ENCODE data around the gene RTN4RL2. TPM values are rescaled to one million over a fixed set of nuclear protein-coding genes. Genes with fewer than 3 reads are reported as not detected.

The RTN4RL2 gene
- total and polyA plus RNA-seq, 2 experiments from 2014 or later = 0.09 to 1.3 TPM

DNA sequence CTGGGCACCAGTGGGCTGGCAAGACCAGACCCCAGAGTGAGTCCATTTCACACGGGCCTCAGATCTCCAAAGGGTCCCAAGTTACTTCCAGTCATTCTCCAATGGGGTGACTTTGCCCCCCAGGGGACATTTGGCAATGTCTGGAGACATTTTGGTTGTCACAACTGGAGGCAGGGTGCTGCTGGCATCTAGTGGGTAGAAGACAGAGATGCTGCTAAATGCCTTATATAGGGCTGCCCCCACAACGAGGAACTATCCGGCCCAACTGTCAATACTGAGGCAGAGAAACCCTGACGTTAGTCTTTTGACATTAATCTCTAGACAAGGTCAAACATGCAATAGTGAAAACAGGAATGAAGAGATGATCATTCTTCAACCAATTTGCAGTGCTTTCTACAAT lies 6.4 kb downstream of the RTN4RL2 start:
- peaks cover 13% of the 10 kb centered on the region for H3K27me3 ChIP-seq
- H3K9me3 ChIP-seq (ENCODE audit: low read depth) = no peaks in the 10 kb centered on the region
- DNase-seq (ENCODE audit: low read depth in 1 of 2, low spot score in 1 of 2) = no peak
- TF ChIP-seq, protein P1, sequence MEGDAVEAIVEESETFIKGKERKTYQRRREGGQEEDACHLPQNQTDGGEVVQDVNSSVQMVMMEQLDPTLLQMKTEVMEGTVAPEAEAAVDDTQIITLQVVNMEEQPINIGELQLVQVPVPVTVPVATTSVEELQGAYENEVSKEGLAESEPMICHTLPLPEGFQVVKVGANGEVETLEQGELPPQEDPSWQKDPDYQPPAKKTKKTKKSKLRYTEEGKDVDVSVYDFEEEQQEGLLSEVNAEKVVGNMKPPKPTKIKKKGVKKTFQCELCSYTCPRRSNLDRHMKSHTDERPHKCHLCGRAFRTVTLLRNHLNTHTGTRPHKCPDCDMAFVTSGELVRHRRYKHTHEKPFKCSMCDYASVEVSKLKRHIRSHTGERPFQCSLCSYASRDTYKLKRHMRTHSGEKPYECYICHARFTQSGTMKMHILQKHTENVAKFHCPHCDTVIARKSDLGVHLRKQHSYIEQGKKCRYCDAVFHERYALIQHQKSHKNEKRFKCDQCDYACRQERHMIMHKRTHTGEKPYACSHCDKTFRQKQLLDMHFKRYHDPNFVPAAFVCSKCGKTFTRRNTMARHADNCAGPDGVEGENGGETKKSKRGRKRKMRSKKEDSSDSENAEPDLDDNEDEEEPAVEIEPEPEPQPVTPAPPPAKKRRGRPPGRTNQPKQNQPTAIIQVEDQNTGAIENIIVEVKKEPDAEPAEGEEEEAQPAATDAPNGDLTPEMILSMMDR (IDR thresholded peaks at IDR 0.05; ENCODE audit: low read depth, low read length) = no peak
- H3K4me3 ChIP-seq = no peak overlapping the region
- H3K36me3 ChIP-seq = no peaks in the 10 kb centered on the region
- no peak overlapping the region for H3K27ac ChIP-seq
- H3K4me1 ChIP-seq (ENCODE audit: low read depth) = no peaks in the 10 kb centered on the region

DNA sequence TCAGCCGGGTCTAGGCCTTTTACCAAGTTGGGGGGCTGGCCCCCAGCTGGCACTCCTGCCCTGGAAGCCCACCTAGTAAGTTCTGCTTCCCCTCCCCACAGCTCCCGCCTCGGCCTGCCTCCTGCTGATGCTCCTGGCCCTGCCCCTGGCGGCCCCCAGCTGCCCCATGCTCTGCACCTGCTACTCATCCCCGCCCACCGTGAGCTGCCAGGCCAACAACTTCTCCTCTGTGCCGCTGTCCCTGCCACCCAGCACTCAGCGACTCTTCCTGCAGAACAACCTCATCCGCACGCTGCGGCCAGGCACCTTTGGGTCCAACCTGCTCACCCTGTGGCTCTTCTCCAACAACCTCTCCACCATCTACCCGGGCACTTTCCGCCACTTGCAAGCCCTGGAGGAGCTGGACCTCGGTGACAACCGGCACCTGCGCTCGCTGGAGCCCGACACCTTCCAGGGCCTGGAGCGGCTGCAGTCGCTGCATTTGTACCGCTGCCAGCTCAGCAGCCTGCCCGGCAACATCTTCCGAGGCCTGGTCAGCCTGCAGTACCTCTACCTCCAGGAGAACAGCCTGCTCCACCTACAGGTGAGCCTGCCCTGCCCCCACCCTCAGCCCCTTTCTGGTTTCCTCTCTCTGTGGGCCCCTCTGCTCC lies 7.3 kb downstream of the RTN4RL2 start:
- Histone ChIP-seq H3K4me1 (ENCODE audit: low read depth) (no peaks in the 10 kb centered on the region), H3K27me3 (peaks cover 3% of the 10 kb centered on the region), H3K9me3 (ENCODE audit: low read depth) (no peaks in the 10 kb centered on the region), H3K27ac (no peak overlapping the region), H3K36me3 (no peaks in the 10 kb centered on the region), H3K4me3 (no peak overlapping the region)
- TF ChIP-seq, protein P1 (IDR thresholded peaks at IDR 0.05; ENCODE audit: low read depth, low read length) = no peak
- DNase-seq (ENCODE audit: low read depth in 1 of 2, low spot score in 1 of 2) = no peak

DNA sequence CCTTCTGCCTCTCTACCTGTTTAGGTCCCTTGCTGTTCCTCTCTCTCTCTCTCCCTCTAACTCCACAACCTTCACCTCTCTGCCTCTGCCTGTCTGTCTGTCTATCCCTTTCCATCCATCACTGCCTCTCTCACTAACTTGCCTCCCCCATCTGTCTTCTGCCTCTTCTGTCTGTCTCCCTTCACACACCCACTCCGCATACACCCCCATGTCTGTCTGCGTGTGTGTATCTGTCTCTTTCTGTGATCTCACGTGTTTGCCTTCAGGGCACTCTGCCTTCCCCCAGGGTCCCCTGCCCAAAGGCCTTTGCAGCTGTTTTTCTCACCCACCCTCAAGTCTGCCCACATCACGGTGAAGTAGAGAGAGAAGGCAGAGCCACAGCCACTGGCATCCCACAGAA lies 7.9 kb downstream of the RTN4RL2 start:
- TF ChIP-seq, protein P1 (IDR thresholded peaks at IDR 0.05; ENCODE audit: low read depth, low read length) = no peak
- H3K9me3 ChIP-seq (ENCODE audit: low read depth) = no peaks in the 10 kb centered on the region
- no peaks in the 10 kb centered on the region for H3K27me3 ChIP-seq
- H3K4me1 ChIP-seq (ENCODE audit: low read depth) = no peaks in the 10 kb centered on the region
- DNase-seq (ENCODE audit: low read depth in 1 of 2, low spot score in 1 of 2) = no peak
- H3K36me3 ChIP-seq = no peaks in the 10 kb centered on the region
- no peak overlapping the region for H3K4me3 ChIP-seq
- H3K27ac ChIP-seq = no peak overlapping the region

DNA sequence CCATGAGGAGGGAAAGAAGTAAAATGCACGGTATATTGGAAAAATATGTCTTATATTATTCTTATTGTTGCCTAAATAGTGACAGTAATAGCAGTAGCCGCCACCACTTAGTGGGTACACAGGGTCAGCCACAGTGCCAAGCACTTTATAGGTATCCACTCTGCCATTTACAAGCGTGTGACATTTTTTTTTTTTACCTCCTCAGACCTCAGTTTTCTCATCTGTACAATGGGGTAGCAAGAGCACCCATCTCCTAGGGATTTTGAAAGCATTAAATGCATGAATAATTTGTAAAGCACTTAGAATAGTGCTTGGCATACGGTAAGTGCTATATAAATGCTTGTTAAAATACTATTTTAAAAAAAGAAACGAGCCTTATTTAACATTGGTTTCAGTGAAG lies 8.9 kb downstream of the RTN4RL2 start:
- no peak overlapping the region for H3K27ac ChIP-seq
- H3K4me1 ChIP-seq (ENCODE audit: low read depth) = no peaks in the 10 kb centered on the region
- DNase-seq (ENCODE audit: low read depth in 1 of 2, low spot score in 1 of 2) = no peak
- no peaks in the 10 kb centered on the region for H3K36me3 ChIP-seq
- H3K27me3 ChIP-seq = no peaks in the 10 kb centered on the region
- H3K4me3 ChIP-seq = no peak overlapping the region
- no peaks in the 10 kb centered on the region for H3K9me3 ChIP-seq (ENCODE audit: low read depth)
- TF ChIP-seq, protein P1 (IDR thresholded peaks at IDR 0.05; ENCODE audit: low read depth, low read length) = no peak

DNA sequence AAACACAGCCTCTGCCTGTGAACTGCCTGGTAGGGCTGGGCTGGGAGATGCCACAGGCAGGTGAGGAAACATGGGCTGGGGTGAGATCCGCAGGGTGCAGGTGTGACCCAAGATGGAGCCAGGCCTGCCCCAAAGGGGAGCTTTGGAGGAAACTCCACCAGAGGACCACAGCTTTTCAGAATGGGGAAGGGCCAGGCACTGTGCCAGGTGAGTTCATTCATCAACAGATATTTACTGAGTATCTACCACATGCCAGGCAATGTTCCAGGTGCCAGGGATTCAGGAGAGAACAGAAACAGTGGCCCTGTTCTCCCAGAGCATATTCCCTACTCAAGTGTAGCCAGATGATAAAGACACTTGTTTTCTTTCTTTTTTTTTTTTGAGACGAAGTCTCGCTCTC lies 11.2 kb downstream of the RTN4RL2 start:
- DNase-seq (ENCODE audit: low read depth in 1 of 2, low spot score in 1 of 2) = no peak
- no peaks in the 10 kb centered on the region for H3K4me1 ChIP-seq (ENCODE audit: low read depth)
- H3K27ac ChIP-seq = no peak overlapping the region
- no peaks in the 10 kb centered on the region for H3K9me3 ChIP-seq (ENCODE audit: low read depth)
- H3K4me3 ChIP-seq = no peak overlapping the region
- TF ChIP-seq, protein P1 (IDR thresholded peaks at IDR 0.05; ENCODE audit: low read depth, low read length) = no peak
- no peaks in the 10 kb centered on the region for H3K36me3 ChIP-seq
- peaks cover 22% of the 10 kb centered on the region for H3K27me3 ChIP-seq

All from cardiac muscle cell (in vitro differentiated cells and primary cell).